ENCODE data around the gene SCLY.

- TF ChIP-seq CTCF (conservative IDR thresholded peaks at IDR 0.05 in 1 of 2, IDR thresholded peaks at IDR 0.05 in 1 of 2; ENCODE audit: low read depth in 1 of 2, low read length in 2 of 2) = no peak
- TF ChIP-seq EZH2 (IDR thresholded peaks at IDR 0.05; ENCODE audit: low read length, missing control alignments) = no peak
Measured at GRCh38 chr2:238114331-238114841, 53.6 kb downstream of the SCLY start.
